IMR-90 (cell line): ENCODE measurements around the gene TRPC1. TPM values are rescaled to one million over a fixed set of nuclear protein-coding genes. Genes with fewer than 3 reads are reported as not detected.
"Not testable (repeated sequence)": the region's sequence is repeated elsewhere in the genome, so short reads cannot be mapped to it uniquely, and the experiment has no call there.

Experiments
- ATAC-seq: fragments of 200-7000 bp; cut with Tn5 transposase; 2 replicates; pipeline ENCODE4 v1.9.1; 2020; ENCODE audit warnings: low read depth, mild to moderate bottlenecking, moderate library complexity
- BruUV-seq: library from RNA; stranded (reverse); fragments of 400-500 nt; replicated peaks from 2 replicates; lab custom pipeline; 2021; lab: Mats Ljungman, UMichigan
- CTCF ChIA-PET: fragments of 300-600 bp; formaldehyde crosslinking; extraction: SDS; loops from one replicate; lab custom pipeline; 2021; ENCODE audit warnings: antibody characterized with exemption; lab: Yijun Ruan, JAX
- POLR2A ChIA-PET: fragments of 300-600 bp; sonication (Branson Sonifier 250); formaldehyde crosslinking; loops from one replicate; lab custom pipeline; 2022; ENCODE audit warnings: antibody characterized with exemption; ENCODE audit not compliant: unreplicated experiment; lab: Charles Lee
- DNase-seq: peaks from one replicate; pipeline ENCODE4 v3.0.0; 2013
- H2AFZ ChIP-seq: replicated peaks from 2 replicates; pipeline ENCODE3; 2013; ENCODE audit warnings: low read length, mild to moderate bottlenecking; ENCODE audit not compliant: poor library complexity
- H2AK5ac ChIP-seq: 2 replicates; pipeline ENCODE4 v1.6.1; 2013; ENCODE audit warnings: low read depth, low read length, inconsistent platforms
- H2AK9ac ChIP-seq: replicated peaks from 2 replicates; pipeline ENCODE3; 2013; ENCODE audit warnings: mild to moderate bottlenecking, low read depth, low read length, moderate library complexity; ENCODE audit not compliant: poor library complexity
- H2BK120ac ChIP-seq: 2 replicates; pipeline ENCODE4 v1.6.1; 2013; ENCODE audit warnings: low read depth, low read length, inconsistent platforms
- H2BK15ac ChIP-seq: 3 replicates; pipeline ENCODE4 v1.6.1; 2013; ENCODE audit warnings: low read depth, low read length, inconsistent platforms
- H2BK20ac ChIP-seq: 2 replicates; pipeline ENCODE4 v1.6.1; 2013; ENCODE audit warnings: low read depth, mild to moderate bottlenecking, inconsistent platforms, low read length, moderate library complexity
- H2BK5ac ChIP-seq: 2 replicates; pipeline ENCODE4 v1.6.1; 2013; ENCODE audit warnings: mild to moderate bottlenecking, low read depth, low read length, inconsistent platforms; ENCODE audit not compliant: poor library complexity, severe bottlenecking
- H3K14ac ChIP-seq: replicated peaks from 2 replicates; pipeline ENCODE4 v1.6.1; 2013; ENCODE audit warnings: low read depth, low read length, inconsistent platforms
- H3K18ac ChIP-seq: 2 replicates; pipeline ENCODE4 v1.6.1; 2013; ENCODE audit warnings: low read depth, low read length, control low read depth
- H3K23ac ChIP-seq: 2 replicates; pipeline ENCODE4 v1.6.1; 2013; ENCODE audit warnings: low read depth, low read length, inconsistent platforms
- H3K27ac ChIP-seq: 2 replicates; pipeline ENCODE4 v1.5.1; 2013; ENCODE audit warnings: mild to moderate bottlenecking, control low read depth, low read length; ENCODE audit not compliant: insufficient read depth
- H3K27me3 ChIP-seq: 2 replicates; pipeline ENCODE4 v1.6.1; 2013; ENCODE audit warnings: low read length; ENCODE audit not compliant: control insufficient read depth, insufficient read depth
- H3K36me3 ChIP-seq: 2 replicates; pipeline ENCODE4 v1.6.1; 2013; ENCODE audit warnings: low read length, mixed read lengths; ENCODE audit not compliant: control insufficient read depth, insufficient read depth
- H3K4ac ChIP-seq: 2 replicates; pipeline ENCODE4 v1.6.1; 2013; ENCODE audit warnings: low read depth, low read length, inconsistent platforms
- H3K4me1 ChIP-seq: 2 replicates; pipeline ENCODE4 v1.6.1; 2013; ENCODE audit warnings: low read length, mixed read lengths; ENCODE audit not compliant: control insufficient read depth, insufficient read depth
- H3K4me2 ChIP-seq: 2 replicates; pipeline ENCODE4 v1.6.1; 2013; ENCODE audit warnings: low read depth, mild to moderate bottlenecking, control low read depth, low read length, moderate library complexity
- H3K4me3 ChIP-seq: 2 replicates; pipeline ENCODE4 v1.5.1; 2013; ENCODE audit warnings: low read depth, mild to moderate bottlenecking, control low read depth, low read length, moderate library complexity; ENCODE audit not compliant: insufficient read depth
- H3K56ac ChIP-seq: 2 replicates; pipeline ENCODE4 v1.6.1; 2013; ENCODE audit warnings: low read length, inconsistent platforms; ENCODE audit not compliant: insufficient read depth; ENCODE audit errors: extremely low read depth
- H3K79me1 ChIP-seq, 2 experiments: 2 replicates each; pipeline ENCODE4 v1.6.1; 2013; ENCODE audit warnings: low read length in 2 of 2, inconsistent platforms in 1 of 2, low read depth in 1 of 2
- H3K9ac ChIP-seq: 2 replicates; pipeline ENCODE4 v1.6.1; 2013; ENCODE audit warnings: low read depth, low read length, control low read depth
- H3K9me1 ChIP-seq: 2 replicates; pipeline ENCODE4 v1.6.1; 2013; ENCODE audit warnings: low read length, inconsistent platforms; ENCODE audit not compliant: insufficient read depth
- H3K9me3 ChIP-seq: 2 replicates; pipeline ENCODE4 v1.6.1; 2013; ENCODE audit warnings: low read length; ENCODE audit not compliant: control insufficient read depth, insufficient read depth
- H4K20me1 ChIP-seq: 2 replicates; pipeline ENCODE4 v1.6.1; 2013; ENCODE audit warnings: low read length, inconsistent platforms; ENCODE audit not compliant: insufficient read depth
- H4K5ac ChIP-seq: 2 replicates; pipeline ENCODE4 v1.6.1; 2013; ENCODE audit warnings: mild to moderate bottlenecking, low read depth, low read length, control low read depth
- H4K8ac ChIP-seq, 2 experiments: 2 replicates each; pipeline ENCODE4 v1.6.1; 2013; ENCODE audit warnings: low read depth in 2 of 2, low read length in 2 of 2, control low read depth in 1 of 2, inconsistent platforms in 1 of 2
- H4K91ac ChIP-seq: 2 replicates; pipeline ENCODE4 v1.6.1; 2013; ENCODE audit warnings: low read depth, low read length, inconsistent platforms; ENCODE audit not compliant: insufficient read depth
- BHLHE40 ChIP-seq: fragments of 150-350 bp; IDR thresholded peaks from 2 replicates; pipeline ENCODE4 v1.6.1; 2016; ENCODE audit warnings: mild to moderate bottlenecking, low read depth, low read length
- CEBPB ChIP-seq: IDR thresholded peaks from 2 replicates; pipeline ENCODE4 v1.6.1; 2012; ENCODE audit warnings: low read depth, low read length, improper control_type of control experiment
- CHD1 ChIP-seq: IDR thresholded peaks from 2 replicates; pipeline ENCODE4 v1.6.1; 2012; ENCODE audit warnings: low read depth, low read length, improper control_type of control experiment
- MAFK ChIP-seq: IDR thresholded peaks from 2 replicates; pipeline ENCODE4 v1.6.1; 2012; ENCODE audit warnings: low read depth, low read length, improper control_type of control experiment
- MAZ ChIP-seq: IDR thresholded peaks from 2 replicates; pipeline ENCODE4 v1.6.1; 2012; ENCODE audit warnings: low read depth, mild to moderate bottlenecking, low read length, improper control_type of control experiment, moderate library complexity, borderline replicate concordance
- RCOR1 ChIP-seq: IDR thresholded peaks from 2 replicates; pipeline ENCODE4 v1.6.1; 2012; ENCODE audit warnings: mild to moderate bottlenecking, low read length, improper control_type of control experiment; ENCODE audit not compliant: insufficient replicate concordance
- SMC3 ChIP-seq: fragments of 150-350 bp; IDR thresholded peaks from 2 replicates; pipeline ENCODE4 v1.6.1; 2016; ENCODE audit warnings: low read depth, mild to moderate bottlenecking, antibody characterized with exemption, low read length, moderate library complexity
- WGBS, 2 experiments: methylation state at CpG; one replicate each; pipeline versions ENCODE4 v1.1.5 to v1.1.7; 2013; ENCODE audit warnings: missing lambda C conversion rate in 2 of 2; ENCODE audit not compliant: insufficient read length in 1 of 2; ENCODE audit errors: extremely low coverage in 2 of 2; 5-methylcytosine and 5-hydroxymethylcytosine counted together
- dilution Hi-C: fragments of 300-500 bp; cut with HindIII; formaldehyde crosslinking; loops from one replicate; pipeline ENCODE4 v1.14.3; 2018; ENCODE audit warnings: low sequenced_read_pairs; ENCODE audit not compliant: unreplicated experiment
- in situ Hi-C: fragments of 300-500 bp; cut with MboI; formaldehyde crosslinking; loops from 3 replicates; pipeline ENCODE4 v1.14.3; 2019; ENCODE audit warnings: low sequenced_read_pairs, inconsistent platforms, mixed read lengths
- intact Hi-C: fragments of 100-400 bp; cut with micrococcal nuclease; formaldehyde crosslinking; loops from 2 replicates; pipeline ENCODE4 v1.10.0; 2022
- polyA plus RNA-seq, 3 experiments: library from polyadenylated mRNA; depleted of rRNA; stranded (reverse); fragments of >200 nt; gene quantifications; 2 replicates each; pipeline ENCODE4 v1.2.3, GENCODE V29; 2012; ENCODE audit warnings: low replicate concordance in 1 of 3
- total RNA-seq: library from RNA; depleted of rRNA; stranded (reverse); fragments of >200 nt; gene quantifications from 2 replicates; pipeline ENCODE4 v1.2.3, GENCODE V29; 2012

The TRPC1 gene
- total and polyA plus RNA-seq, 2 of the 4 experiments (the other 2 are of a cell fraction) = 5.9 to 7.2 TPM

GRCh38 chr3:142709207-142709606 lies 14.6 kb upstream of the TRPC1 start:
- in situ Hi-C loops = no loop called here
- ATAC-seq (no peak), DNase-seq (no peak)
- H4K8ac ChIP-seq = no peak overlapping the region
- H3K27me3 ChIP-seq = no peaks in the 10 kb centered on the region; the same call in 1 of the 2 replicates
- H3K4me3 ChIP-seq = no peak overlapping the region
- dilution Hi-C loops = no loop called here
- H3K36me3 ChIP-seq = no peaks in the 10 kb centered on the region
- CTCF ChIA-PET = no interaction called here
- H3K4me2 ChIP-seq = no peak overlapping the region
- TF ChIP-seq MAFK = no peak
- no peak for TF ChIP-seq RCOR1
- no peak for TF ChIP-seq BHLHE40
- no peak for TF ChIP-seq SMC3
- no peak for TF ChIP-seq CEBPB
- TF ChIP-seq MAZ = no peak
- no peak for TF ChIP-seq CHD1
- no peak overlapping the region for H2BK15ac ChIP-seq
- no peak overlapping the region for H2BK120ac ChIP-seq
- H4K91ac ChIP-seq = no peak overlapping the region
- H4K20me1 ChIP-seq = no peaks in the 10 kb centered on the region
- H3K79me1 ChIP-seq = no peaks in the 10 kb centered on the region
- H2AK5ac ChIP-seq = no peak overlapping the region
- no peak overlapping the region for H3K27ac ChIP-seq
- intact Hi-C loops = no loop called here
- H3K9me3 ChIP-seq = no peaks in the 10 kb centered on the region
- POLR2A ChIA-PET = no interaction called here
- no peak overlapping the region for H2BK20ac ChIP-seq
- no peak overlapping the region for H3K18ac ChIP-seq
- no peak overlapping the region for H2AK9ac ChIP-seq
- H3K9me1 ChIP-seq = no peaks in the 10 kb centered on the region
- no peak overlapping the region for H3K4ac ChIP-seq
- H2AFZ ChIP-seq = no peak overlapping the region
- WGBS, 2 experiments = no CpG with 5 or more reads among the region's 5 CpGs
- no peak overlapping the region for H2BK5ac ChIP-seq
- H3K9ac ChIP-seq = no peak overlapping the region
- H3K4me1 ChIP-seq = no peaks in the 10 kb centered on the region
- no TSS peak for BruUV-seq
- H3K14ac ChIP-seq = no peak overlapping the region
- H3K23ac ChIP-seq = no peak overlapping the region
- no peak overlapping the region for H4K5ac ChIP-seq
- H3K56ac ChIP-seq = no peak overlapping the region

- H3K9me1 ChIP-seq, H2BK15ac ChIP-seq, BruUV-seq, H2AFZ ChIP-seq, H3K56ac ChIP-seq, H3K36me3 ChIP-seq, H4K91ac ChIP-seq, DNase-seq, H3K79me1 ChIP-seq, in situ Hi-C loops, H3K4me2 ChIP-seq, H3K4me1 ChIP-seq, H4K20me1 ChIP-seq, H2AK9ac ChIP-seq, dilution Hi-C loops, H3K9ac ChIP-seq, H4K8ac ChIP-seq, H3K9me3 ChIP-seq, H3K27me3 ChIP-seq, H3K4ac ChIP-seq, H4K5ac ChIP-seq, H2BK5ac ChIP-seq, H2AK5ac ChIP-seq, H3K4me3 ChIP-seq, H3K23ac ChIP-seq, ATAC-seq, H2BK20ac ChIP-seq, intact Hi-C loops, H3K14ac ChIP-seq, H3K18ac ChIP-seq, H3K27ac ChIP-seq, CTCF ChIA-PET, H2BK120ac ChIP-seq, POLR2A ChIA-PET: not testable (repeated sequence)
- no CpG with 5 or more reads among the region's 3 CpGs for WGBS, 2 experiments
Observed at GRCh38 chr3:142714882-142715281, 9.0 kb upstream of the TRPC1 start.
